ENCODE data around the gene SRGAP3. TPM values are rescaled to one million over a fixed set of nuclear protein-coding genes. Genes with fewer than 3 reads are reported as not detected.

The SRGAP3 gene
- total RNA-seq, 1 donor from 2014 or later = 68.6 TPM

GRCh38 chr3:8980756-8981257, 268.6 kb downstream of the SRGAP3 start:
- TF ChIP-seq CTCF (IDR thresholded peaks at IDR 0.05; ENCODE audit: unreplicated experiment) = no peak
- H3K36me3 Mint-ChIP-seq = no peaks in the 10 kb centered on the region
- no peak overlapping the region for H3K4me3 Mint-ChIP-seq
- no peaks in the 10 kb centered on the region for H3K27me3 Mint-ChIP-seq (ENCODE audit: low read depth)
- no peak for DNase-seq (ENCODE audit: low spot score in 2 of 2, unreplicated experiment in 2 of 2)
- H3K27ac Mint-ChIP-seq = no peak overlapping the region
- no peaks in the 10 kb centered on the region for H3K4me1 Mint-ChIP-seq
- H3K9me3 Mint-ChIP-seq = peaks cover 4% of the 10 kb centered on the region

GRCh38 chr3:8979262-8979661, 270.2 kb downstream of the SRGAP3 start:
- H3K4me3 Mint-ChIP-seq = no peak overlapping the region
- H3K9me3 Mint-ChIP-seq = peaks cover 4% of the 10 kb centered on the region
- DNase-seq (ENCODE audit: low spot score in 2 of 2, unreplicated experiment in 2 of 2) = no peak
- no peaks in the 10 kb centered on the region for H3K27me3 Mint-ChIP-seq (ENCODE audit: low read depth)
- no peak for TF ChIP-seq CTCF (IDR thresholded peaks at IDR 0.05; ENCODE audit: unreplicated experiment)
- H3K4me1 Mint-ChIP-seq = no peaks in the 10 kb centered on the region
- H3K36me3 Mint-ChIP-seq = no peaks in the 10 kb centered on the region
- H3K27ac Mint-ChIP-seq = no peak overlapping the region

- Mint-ChIP-seq H3K36me3 (no peaks in the 10 kb centered on the region), H3K4me1 (no peaks in the 10 kb centered on the region), H3K27ac (no peak overlapping the region), H3K4me3 (no peak overlapping the region), H3K9me3 (peaks cover 4% of the 10 kb centered on the region), H3K27me3 (ENCODE audit: low read depth) (no peaks in the 10 kb centered on the region)
- no peak for TF ChIP-seq CTCF (IDR thresholded peaks at IDR 0.05; ENCODE audit: unreplicated experiment)
- no peak for DNase-seq (ENCODE audit: low spot score in 2 of 2, unreplicated experiment in 2 of 2)
Measured at GRCh38 chr3:8978551-8978950, 270.9 kb downstream of the SRGAP3 start.

- H3K9me3 Mint-ChIP-seq = peaks cover 4% of the 10 kb centered on the region
- H3K27ac Mint-ChIP-seq = no peak overlapping the region
- no peaks in the 10 kb centered on the region for H3K27me3 Mint-ChIP-seq (ENCODE audit: low read depth)
- no peak for DNase-seq (ENCODE audit: low spot score in 2 of 2, unreplicated experiment in 2 of 2)
- no peaks in the 10 kb centered on the region for H3K4me1 Mint-ChIP-seq
- H3K4me3 Mint-ChIP-seq = no peak overlapping the region
- no peaks in the 10 kb centered on the region for H3K36me3 Mint-ChIP-seq
- no peak for TF ChIP-seq CTCF (IDR thresholded peaks at IDR 0.05; ENCODE audit: unreplicated experiment)
Measured at GRCh38 chr3:8976540-8977182, 272.8 kb downstream of the SRGAP3 start.

GRCh38 chr3:8975081-8976020, 274.1 kb downstream of the SRGAP3 start:
- peaks cover 3% of the 10 kb centered on the region for H3K4me1 Mint-ChIP-seq
- H3K9me3 Mint-ChIP-seq = peaks cover 4% of the 10 kb centered on the region
- no peak overlapping the region for H3K27ac Mint-ChIP-seq
- DNase-seq (ENCODE audit: low spot score in 2 of 2, unreplicated experiment in 2 of 2) = no peak
- TF ChIP-seq CTCF (IDR thresholded peaks at IDR 0.05; ENCODE audit: unreplicated experiment) = no peak
- no peaks in the 10 kb centered on the region for H3K36me3 Mint-ChIP-seq
- no peaks in the 10 kb centered on the region for H3K27me3 Mint-ChIP-seq (ENCODE audit: low read depth)
- no peak overlapping the region for H3K4me3 Mint-ChIP-seq
